Right lobe of liver (tissue), 4 donors: ENCODE results near the gene ITCH.

Experiments
- CTCF ChIP-seq, 4 donors: fragments of 200-600 bp in 3 of 4; fragments of 450-650 bp in 1 of 4; IDR thresholded peaks; one replicate each; pipeline versions ENCODE4 v1.5.1 to v1.8.0; 2016 to 2022; ENCODE audit warnings: antibody characterized with exemption in 4 of 4, mild to moderate bottlenecking in 2 of 4
- POLR2A ChIP-seq: fragments of 450-650 bp; IDR thresholded peaks from one replicate; pipeline ENCODE4 v1.6.1; 2017; ENCODE audit warnings: antibody characterized with exemption, mild to moderate bottlenecking
- donor health status: DM: no; HTN: no; CAD: no.
- donor health status: DM: no; HTN: no; CAD: no.
- donor health status: DM: no; HTN: yes; CAD: no.

- no peak for TF ChIP-seq CTCF (IDR thresholded peaks at IDR 0.05)
- TF ChIP-seq POLR2A = no peak
Measured at GRCh38 chr20:34531608-34532265, 168.7 kb downstream of the ITCH start.
